GM18526 (cell line): ENCODE results near the gene FIBCD1.

Source experiments
- POLR2A ChIP-seq: IDR thresholded peaks from 3 replicates; pipeline ENCODE4 v1.6.1; 2011; ENCODE audit not compliant: insufficient read length; ENCODE audit errors: extremely low read depth

The FIBCD1 gene

GRCh38 chr9:130977811-130978221, 38.8 kb upstream of the FIBCD1 start:
- TF ChIP-seq POLR2A = no peak

GRCh38 chr9:130975932-130976841, 37.1 kb upstream of the FIBCD1 start:
- no peak for TF ChIP-seq POLR2A

DNA sequence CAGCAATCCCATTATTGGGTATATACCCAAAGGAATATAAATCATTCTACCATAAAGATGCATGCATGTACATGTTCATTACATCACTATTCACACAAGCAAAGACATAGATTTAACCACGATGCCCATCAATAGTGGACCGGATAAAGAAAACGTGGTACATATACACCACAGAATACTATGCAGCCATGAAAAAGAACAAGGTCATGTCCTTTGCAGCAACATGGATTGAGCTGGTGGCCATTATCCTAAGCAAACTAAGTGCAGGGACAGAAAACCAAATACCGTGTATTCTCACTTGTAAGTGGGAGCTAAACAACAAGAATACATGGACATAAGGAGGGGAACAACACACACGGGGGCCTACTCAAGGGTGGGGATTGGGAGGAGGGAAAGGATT, 36.1 kb upstream of the FIBCD1 start:
- no peak for TF ChIP-seq POLR2A

- TF ChIP-seq POLR2A = no peak
These were observed 35.6 kb upstream of the FIBCD1 start for GRCh38 chr9:130974697-130975096.

DNA sequence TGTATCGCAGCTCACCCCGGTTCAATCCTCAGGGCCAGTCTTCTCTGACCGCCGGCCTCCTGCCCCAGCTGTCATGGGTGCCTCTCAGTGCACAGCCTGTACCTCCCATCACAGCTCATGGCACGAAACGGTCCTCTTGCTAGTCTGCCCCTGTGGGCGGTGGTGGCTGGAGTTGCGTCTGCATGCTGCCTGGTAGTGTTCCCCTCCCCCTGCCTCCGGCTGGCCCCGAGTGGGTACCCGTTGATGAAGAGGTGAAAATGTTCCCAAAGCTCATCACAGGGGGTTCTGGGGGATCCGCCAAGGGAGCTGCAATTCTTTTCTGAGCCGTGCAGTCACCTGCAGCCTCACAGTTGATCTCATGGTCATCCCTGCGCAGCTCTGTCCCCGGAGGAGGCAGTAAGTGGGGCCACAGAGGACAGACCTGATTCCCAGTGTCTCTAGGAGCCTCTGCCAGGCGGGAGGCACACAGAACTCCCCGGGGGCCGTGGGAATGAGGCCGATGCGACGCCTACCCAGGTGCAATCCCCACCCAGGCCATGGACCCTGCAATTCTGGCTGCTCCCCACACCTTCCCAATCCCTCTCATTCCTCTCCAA, 34.7 kb upstream of the FIBCD1 start:
- no peak for TF ChIP-seq POLR2A

DNA sequence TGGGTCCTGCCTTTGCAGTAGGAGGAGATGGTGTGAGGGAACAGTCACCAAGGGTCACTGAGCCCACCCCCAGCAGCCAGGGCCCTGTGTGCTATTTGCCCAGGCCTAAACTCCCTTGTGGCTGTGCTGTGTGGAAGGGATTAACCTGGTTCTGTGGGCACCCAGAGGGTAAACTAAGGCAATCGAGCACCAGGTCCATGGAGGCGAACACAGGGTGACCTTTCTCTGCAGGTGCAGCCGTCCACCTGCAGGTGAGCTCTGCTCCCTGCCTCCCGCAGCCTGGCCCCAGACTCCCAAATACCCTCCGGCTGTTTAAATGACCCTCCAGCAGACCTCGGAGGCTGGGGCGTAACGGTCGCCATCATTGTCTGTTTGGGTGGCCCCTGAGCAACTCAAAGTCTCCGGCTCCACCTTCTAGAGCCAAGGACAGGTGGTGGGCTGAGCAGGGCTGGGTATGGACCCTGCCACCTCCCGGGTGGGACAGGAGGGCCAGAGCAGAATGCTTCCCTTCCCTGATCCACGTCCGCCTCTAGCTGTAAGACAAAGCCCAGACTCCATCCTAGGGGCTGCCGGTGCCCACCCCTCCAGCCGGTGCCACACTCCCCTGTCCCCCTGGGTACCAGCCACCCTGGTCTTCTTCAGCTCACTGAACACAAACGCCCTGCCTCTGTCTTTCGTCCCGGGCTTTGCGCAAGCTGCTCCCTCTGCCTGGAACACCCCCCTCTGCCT, 34.1 kb upstream of the FIBCD1 start:
- TF ChIP-seq POLR2A = no peak

DNA sequence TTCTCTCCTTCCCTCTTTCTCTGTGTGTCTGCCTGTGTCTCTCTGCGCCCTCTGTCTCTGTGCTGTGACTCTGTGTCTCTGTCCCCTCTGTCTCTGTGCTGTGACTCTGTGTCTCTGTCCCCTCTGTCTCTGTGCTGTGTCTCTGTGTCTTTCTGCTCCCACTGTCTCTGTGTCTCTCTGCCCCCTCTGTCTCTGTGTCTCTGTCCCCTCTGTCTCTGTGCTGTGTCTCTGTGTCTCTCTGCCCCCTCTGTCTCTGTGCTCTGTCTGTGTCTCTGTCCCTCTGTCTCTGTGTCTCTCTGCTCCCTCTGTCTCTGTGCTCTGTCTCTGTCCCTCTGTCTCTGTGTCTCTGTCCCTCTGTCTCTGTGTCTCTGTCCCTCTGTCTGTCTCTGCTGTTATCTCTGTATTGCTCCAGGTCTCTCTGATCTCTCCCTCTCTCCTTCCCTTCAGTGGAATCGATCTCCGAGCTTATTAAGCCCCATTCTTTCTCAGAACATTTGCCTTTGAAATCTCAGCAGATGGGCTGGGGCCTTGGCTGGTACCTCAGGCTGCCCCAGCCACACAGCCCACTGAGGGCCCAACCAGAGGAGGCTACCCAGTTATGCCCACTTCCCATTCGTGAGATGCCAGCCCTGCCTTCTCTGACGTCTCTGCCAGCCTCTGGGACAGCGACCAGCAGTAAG, 33.4 kb upstream of the FIBCD1 start:
- no peak for TF ChIP-seq POLR2A

GRCh38 chr9:130971294-130971849, 32.3 kb upstream of the FIBCD1 start:
- no peak for TF ChIP-seq POLR2A

- TF ChIP-seq POLR2A = no peak
These were observed 31.8 kb upstream of the FIBCD1 start for GRCh38 chr9:130970855-130971254.

DNA sequence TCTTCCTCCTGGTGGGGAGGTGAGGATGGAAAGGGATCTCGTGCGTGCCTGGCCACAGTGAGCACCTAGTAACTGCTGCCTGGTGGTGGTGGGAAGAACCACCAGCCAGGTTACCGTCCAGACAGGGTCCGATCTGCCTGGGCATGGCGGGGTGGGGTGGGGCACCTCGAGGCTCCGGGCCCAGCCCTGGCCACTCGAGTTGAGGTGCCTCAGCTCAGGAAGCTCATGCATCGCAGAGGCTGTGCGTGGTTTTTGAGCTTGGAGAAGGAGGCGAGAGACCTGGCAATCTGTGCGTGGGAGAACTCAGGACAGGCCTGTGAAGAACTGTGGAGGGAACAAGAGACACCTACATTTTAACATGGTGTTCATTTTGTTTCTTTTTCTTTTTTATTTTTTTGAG, 31.0 kb upstream of the FIBCD1 start:
- no peak for TF ChIP-seq POLR2A

DNA sequence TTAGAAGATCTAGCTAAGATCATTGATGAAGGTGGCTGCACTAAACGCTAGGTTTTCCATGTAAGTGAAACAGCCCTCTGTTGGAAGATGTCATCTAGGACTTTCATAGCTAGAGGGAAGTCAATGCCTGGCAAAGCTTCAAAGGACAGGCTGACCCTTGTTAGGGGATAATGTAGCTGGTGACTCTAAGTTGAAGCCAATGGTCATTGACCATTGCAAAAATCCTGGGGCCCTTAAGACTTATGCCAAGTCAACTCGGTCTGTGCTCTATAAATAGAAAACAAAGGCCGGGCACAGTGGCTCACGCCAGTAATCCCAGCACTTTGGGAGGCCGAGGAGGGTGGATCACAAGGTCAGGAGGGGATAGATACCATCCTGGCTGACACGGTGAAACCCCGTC, 26.6 kb upstream of the FIBCD1 start:
- TF ChIP-seq POLR2A = no peak

- no peak for TF ChIP-seq POLR2A
These were observed 24.9 kb upstream of the FIBCD1 start for GRCh38 chr9:130963916-130964315.

DNA sequence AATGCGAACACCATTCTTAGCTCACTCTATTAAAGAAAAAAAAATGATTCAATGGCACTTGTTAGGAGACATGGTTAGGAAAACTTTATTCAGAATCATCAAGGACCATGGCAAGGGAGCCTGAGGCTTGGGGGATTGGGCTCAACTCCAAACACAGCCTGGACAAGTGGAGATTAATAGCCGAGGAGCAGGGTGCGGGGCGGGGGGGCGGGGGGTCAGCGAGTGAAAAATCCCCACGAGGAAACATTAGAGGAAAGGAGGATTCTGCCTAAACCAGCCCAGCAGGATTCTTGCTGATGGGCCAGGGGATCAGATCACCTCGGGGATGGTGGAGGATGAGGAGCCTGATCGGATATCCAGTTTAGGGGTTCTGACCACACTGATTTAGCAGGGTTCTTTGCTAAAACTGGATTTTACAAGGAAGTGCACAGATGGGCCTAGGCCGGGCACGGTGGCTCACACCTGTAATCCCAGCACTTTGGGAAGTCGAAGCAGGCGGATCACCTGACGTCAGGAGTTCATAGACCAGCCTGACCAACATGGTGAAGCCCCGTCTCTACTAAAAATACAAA, 24.4 kb upstream of the FIBCD1 start:
- TF ChIP-seq POLR2A = no peak

GRCh38 chr9:130962418-130963316, 23.6 kb upstream of the FIBCD1 start:
- TF ChIP-seq POLR2A = no peak
